RWPE2 (cell line): ENCODE data around the gene OR10K2.

Experiments
- ATAC-seq: fragments of 200-7000 bp; cut with Tn5 transposase; 3 replicates; pipeline ENCODE4 v1.9.1; 2021; ENCODE audit warnings: low read depth
- DNase-seq: peaks from one replicate; pipeline ENCODE4 v3.0.0-alpha.2; 2020; ENCODE audit warnings: low spot score
- H3K27ac ChIP-seq: fragments of 450-650 bp; 2 replicates; pipeline ENCODE4 v1.5.1; 2017; ENCODE audit warnings: mild to moderate bottlenecking; ENCODE audit not compliant: poor library complexity, severe bottlenecking
- H3K27me3 ChIP-seq: fragments of 250-450 bp; sonication (Bioruptor Pico); 2 replicates; pipeline ENCODE4 v1.5.1; 2021; ENCODE audit warnings: mild to moderate bottlenecking, moderate library complexity; ENCODE audit not compliant: insufficient read depth, poor library complexity, severe bottlenecking
- H3K36me3 ChIP-seq: fragments of 250-450 bp; sonication (Bioruptor Pico); 2 replicates; pipeline ENCODE4 v1.5.1; 2020; ENCODE audit warnings: low read depth, mild to moderate bottlenecking, moderate library complexity
- H3K4me1 ChIP-seq: fragments of 250-450 bp; sonication (Bioruptor Pico); 2 replicates; pipeline ENCODE4 v1.5.1; 2021; ENCODE audit warnings: mild to moderate bottlenecking, moderate library complexity; ENCODE audit not compliant: insufficient read depth, poor library complexity, severe bottlenecking
- H3K4me3 ChIP-seq: fragments of 250-450 bp; sonication (Bioruptor Pico); 2 replicates; pipeline ENCODE4 v1.5.1; 2021; ENCODE audit warnings: mild to moderate bottlenecking, moderate library complexity; ENCODE audit not compliant: severe bottlenecking
- H3K9me3 ChIP-seq: fragments of 250-450 bp; sonication (Bioruptor Pico); 2 replicates; pipeline ENCODE4 v1.5.1; 2021; ENCODE audit warnings: mild to moderate bottlenecking, moderate library complexity; ENCODE audit not compliant: severe bottlenecking
- TF ChIP-seq, protein P1 (sequence below): fragments of 450-650 bp; IDR thresholded peaks from one replicate; pipeline ENCODE4 v1.5.1; 2017; ENCODE audit warnings: mild to moderate bottlenecking, moderate library complexity; ENCODE audit not compliant: poor library complexity, severe bottlenecking

Gene OR10K2

DNA sequence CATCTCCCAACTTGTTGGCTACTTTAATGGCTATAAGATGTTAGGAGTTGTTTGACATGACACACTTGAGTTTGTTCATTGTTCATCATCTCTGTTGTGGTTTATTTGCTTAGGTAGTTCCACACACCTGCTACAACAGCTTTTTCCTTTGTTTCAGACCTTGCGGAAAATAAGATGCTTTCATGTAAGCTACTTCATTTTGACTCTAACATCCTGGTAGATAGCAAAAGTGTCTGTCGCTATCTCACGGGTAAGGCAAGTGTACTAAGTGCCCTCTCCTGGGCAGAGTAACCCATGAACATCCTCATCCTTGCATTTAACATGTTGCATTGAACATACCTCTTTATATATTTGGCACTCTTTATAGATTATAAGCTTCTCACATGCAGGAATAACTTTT, 25.2 kb downstream of the OR10K2 start:
- H3K27me3 ChIP-seq = peaks cover 26% of the 10 kb centered on the region
- H3K4me1 ChIP-seq = no peaks in the 10 kb centered on the region
- no peak overlapping the region for H3K27ac ChIP-seq
- TF ChIP-seq, protein P1, sequence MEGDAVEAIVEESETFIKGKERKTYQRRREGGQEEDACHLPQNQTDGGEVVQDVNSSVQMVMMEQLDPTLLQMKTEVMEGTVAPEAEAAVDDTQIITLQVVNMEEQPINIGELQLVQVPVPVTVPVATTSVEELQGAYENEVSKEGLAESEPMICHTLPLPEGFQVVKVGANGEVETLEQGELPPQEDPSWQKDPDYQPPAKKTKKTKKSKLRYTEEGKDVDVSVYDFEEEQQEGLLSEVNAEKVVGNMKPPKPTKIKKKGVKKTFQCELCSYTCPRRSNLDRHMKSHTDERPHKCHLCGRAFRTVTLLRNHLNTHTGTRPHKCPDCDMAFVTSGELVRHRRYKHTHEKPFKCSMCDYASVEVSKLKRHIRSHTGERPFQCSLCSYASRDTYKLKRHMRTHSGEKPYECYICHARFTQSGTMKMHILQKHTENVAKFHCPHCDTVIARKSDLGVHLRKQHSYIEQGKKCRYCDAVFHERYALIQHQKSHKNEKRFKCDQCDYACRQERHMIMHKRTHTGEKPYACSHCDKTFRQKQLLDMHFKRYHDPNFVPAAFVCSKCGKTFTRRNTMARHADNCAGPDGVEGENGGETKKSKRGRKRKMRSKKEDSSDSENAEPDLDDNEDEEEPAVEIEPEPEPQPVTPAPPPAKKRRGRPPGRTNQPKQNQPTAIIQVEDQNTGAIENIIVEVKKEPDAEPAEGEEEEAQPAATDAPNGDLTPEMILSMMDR = no peak
- DNase-seq (no peak), ATAC-seq (no peak)
- no peaks in the 10 kb centered on the region for H3K36me3 ChIP-seq
- no peak overlapping the region for H3K4me3 ChIP-seq
- no peaks in the 10 kb centered on the region for H3K9me3 ChIP-seq

DNA sequence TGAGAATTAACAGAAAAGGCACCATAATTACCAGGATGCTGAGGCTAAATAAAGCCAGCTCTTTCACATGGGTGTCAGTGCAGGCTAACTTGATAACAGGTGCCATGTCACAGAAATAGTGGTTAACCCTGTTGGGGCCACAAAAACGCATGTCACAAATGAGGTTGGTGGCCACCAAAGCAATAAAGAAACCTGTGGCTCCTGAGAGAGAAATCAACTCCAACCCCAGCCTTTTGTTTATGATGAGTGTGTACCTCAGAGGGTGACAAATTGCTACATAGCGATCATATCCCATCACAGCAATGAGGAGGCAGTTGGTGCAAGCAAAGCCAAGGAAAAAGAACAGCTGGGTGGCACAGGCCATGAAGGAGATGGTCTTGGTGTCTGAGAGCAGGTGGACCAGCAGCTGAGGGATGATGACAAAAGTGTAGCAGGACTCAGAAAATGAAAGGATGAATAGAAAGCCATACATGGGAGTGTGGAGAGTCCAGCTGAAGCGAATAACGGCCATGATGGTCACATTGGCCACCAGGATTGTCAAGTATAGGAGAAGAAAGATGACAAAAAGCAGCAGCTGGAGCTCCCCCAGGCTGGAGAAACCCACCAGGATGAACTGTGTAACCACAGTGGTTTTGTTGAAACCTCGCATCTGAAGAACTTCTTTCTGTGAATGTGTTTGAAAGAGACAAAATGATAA, 27.1 kb downstream of the OR10K2 start, which contains the start of gene OR10T2:
TSS of gene OR10T2 (minus strand) at position 649 of the 697 bp plus-strand sequence. CDS start at position 649, 0 bp downstream.
- TF ChIP-seq, protein P1 = no peak
- Histone ChIP-seq H3K4me1 (no peaks in the 10 kb centered on the region), H3K4me3 (no peak within 1 kb of the TSS), H3K36me3 (no peaks in the 10 kb centered on the region), H3K27me3 (peaks cover 20% of the 10 kb centered on the region), H3K27ac (no peak within 1 kb of the TSS), H3K9me3 (no peaks in the 10 kb centered on the region)
- DNase-seq (no peak), ATAC-seq (no peak)

DNA sequence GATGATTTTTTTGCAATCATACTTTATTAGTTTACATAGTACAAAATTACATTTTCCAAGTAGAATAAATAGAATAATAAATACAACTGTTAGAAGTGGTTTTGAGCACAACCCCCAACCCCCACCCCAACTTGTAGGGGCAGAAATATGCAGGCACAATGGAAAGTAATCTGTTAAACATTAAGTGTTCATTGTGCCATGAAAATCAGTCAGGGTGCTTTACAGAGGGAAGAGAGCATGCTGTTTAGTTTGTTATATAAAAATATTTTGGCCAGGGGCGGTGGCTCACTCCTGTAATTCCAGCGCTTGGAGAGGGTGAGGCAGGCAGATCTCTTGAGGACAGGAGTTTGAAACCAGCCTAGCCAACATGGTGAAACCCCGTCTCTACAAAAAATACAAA, 29.4 kb downstream of the OR10K2 start:
- TF ChIP-seq, protein P1 = no peak
- no peaks in the 10 kb centered on the region for H3K36me3 ChIP-seq
- H3K9me3 ChIP-seq = no peaks in the 10 kb centered on the region
- peaks cover 18% of the 10 kb centered on the region for H3K27me3 ChIP-seq
- no peaks in the 10 kb centered on the region for H3K4me1 ChIP-seq
- no peak for ATAC-seq
- H3K27ac ChIP-seq = no peak overlapping the region
- H3K4me3 ChIP-seq = no peak overlapping the region
- no peak for DNase-seq

DNA sequence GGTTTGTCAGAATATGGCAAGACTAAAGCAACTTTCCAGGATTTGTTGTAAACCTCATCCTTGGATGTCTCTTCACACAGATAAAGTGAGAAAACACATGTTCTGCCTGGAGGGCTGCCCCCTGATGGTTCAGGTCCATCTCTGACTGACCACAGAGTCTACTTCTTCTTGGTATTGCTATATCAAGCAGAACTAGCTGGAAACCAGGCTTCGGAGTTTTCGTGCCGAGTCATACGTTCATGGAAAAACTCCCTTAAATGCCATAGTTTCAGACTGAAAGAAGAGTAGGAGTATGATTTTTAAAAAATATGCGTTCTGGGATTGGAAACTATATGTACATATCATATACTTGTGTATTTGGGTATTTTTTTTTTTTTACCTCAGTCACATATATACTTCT, 32.6 kb downstream of the OR10K2 start:
- ATAC-seq = no peak
- peaks cover 2% of the 10 kb centered on the region for H3K9me3 ChIP-seq
- DNase-seq = no peak
- no peak overlapping the region for H3K4me3 ChIP-seq
- H3K36me3 ChIP-seq = no peaks in the 10 kb centered on the region
- no peak overlapping the region for H3K27ac ChIP-seq
- H3K27me3 ChIP-seq = peaks cover 7% of the 10 kb centered on the region
- TF ChIP-seq, protein P1 = no peak
- no peaks in the 10 kb centered on the region for H3K4me1 ChIP-seq

DNA sequence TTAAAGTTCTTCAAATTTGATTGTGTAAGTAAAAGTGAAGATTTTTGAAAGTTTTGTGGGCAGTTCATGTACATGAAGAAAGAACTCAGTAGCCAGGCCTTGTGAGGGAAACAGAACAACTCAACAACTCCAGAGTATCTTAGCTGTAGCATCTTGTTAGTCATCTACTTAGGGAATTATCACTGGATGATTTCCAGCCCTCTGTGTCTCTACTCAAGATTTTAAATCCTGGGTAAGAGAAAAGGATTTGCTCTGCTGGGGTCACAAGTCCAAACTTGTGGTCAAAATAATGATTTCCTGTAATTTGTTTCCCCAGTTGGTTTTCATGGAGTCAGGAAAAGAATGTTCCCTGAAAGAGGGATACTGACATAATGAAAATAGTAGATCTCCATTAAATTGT, 34.9 kb downstream of the OR10K2 start:
- H3K36me3 ChIP-seq = no peaks in the 10 kb centered on the region
- H3K9me3 ChIP-seq = peaks cover 2% of the 10 kb centered on the region
- H3K4me3 ChIP-seq = no peak overlapping the region
- ATAC-seq (no peak), DNase-seq (no peak)
- no peaks in the 10 kb centered on the region for H3K27me3 ChIP-seq
- no peaks in the 10 kb centered on the region for H3K4me1 ChIP-seq
- H3K27ac ChIP-seq = no peak overlapping the region
- TF ChIP-seq, protein P1 = no peak
